Ovary (tissue), 3 donors: ENCODE measurements around the gene CYP26C1.

Experiments used
- EP300 ChIP-seq: sonication (generic); formaldehyde crosslinking; IDR thresholded peaks from one replicate; pipeline ENCODE4 v1.6.1; 2017; ENCODE audit warnings: antibody characterized with exemption
- POLR2A ChIP-seq: fragments of 450-650 bp; IDR thresholded peaks from one replicate; pipeline ENCODE4 v1.6.1; 2017; ENCODE audit warnings: antibody characterized with exemption, mild to moderate bottlenecking, moderate library complexity
- TF ChIP-seq, protein P1 (sequence below), 3 donors: fragments of 450-650 bp in 2 of 3; fragments of 200-600 bp in 1 of 3; IDR thresholded peaks; one replicate each; pipeline versions ENCODE4 v1.5.1 to v1.8.0; 2016 to 2022; ENCODE audit warnings: antibody characterized with exemption in 3 of 3, mild to moderate bottlenecking in 1 of 3
- donor health status: DM: no; HTN: no; CAD: no.

DNA sequence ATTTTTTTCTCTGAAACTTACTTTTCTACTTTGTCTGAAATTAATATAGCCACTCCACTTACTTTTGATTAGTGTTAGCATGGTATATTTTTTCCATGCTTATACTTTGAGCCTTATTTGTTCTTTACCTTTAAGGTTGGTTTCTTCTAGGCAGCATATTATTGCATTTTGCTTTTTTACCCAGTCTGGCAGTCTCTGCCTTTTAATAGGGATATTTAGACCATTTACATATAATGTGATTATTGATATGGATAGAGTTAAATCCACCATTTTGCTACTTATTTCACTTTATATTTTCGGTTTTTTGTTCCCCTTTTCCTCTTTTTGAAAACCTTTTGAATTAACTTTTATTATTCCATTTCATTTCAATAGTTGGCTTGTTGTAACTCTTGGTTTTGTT is 43.4 kb downstream of the CYP26C1 start:
- TF ChIP-seq EP300 (no peak), POLR2A (no peak)
- TF ChIP-seq, protein P1, sequence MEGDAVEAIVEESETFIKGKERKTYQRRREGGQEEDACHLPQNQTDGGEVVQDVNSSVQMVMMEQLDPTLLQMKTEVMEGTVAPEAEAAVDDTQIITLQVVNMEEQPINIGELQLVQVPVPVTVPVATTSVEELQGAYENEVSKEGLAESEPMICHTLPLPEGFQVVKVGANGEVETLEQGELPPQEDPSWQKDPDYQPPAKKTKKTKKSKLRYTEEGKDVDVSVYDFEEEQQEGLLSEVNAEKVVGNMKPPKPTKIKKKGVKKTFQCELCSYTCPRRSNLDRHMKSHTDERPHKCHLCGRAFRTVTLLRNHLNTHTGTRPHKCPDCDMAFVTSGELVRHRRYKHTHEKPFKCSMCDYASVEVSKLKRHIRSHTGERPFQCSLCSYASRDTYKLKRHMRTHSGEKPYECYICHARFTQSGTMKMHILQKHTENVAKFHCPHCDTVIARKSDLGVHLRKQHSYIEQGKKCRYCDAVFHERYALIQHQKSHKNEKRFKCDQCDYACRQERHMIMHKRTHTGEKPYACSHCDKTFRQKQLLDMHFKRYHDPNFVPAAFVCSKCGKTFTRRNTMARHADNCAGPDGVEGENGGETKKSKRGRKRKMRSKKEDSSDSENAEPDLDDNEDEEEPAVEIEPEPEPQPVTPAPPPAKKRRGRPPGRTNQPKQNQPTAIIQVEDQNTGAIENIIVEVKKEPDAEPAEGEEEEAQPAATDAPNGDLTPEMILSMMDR (IDR thresholded peaks at IDR 0.05): no peak
